GM18867 (cell line): ENCODE measurements around the gene RPUSD1.

ENCODE experiments used
- ATAC-seq: cut with Tn5 transposase; IDR thresholded peaks from one replicate; pipeline ENCODE4 v1.9.1; 2021; ENCODE audit warnings: mild to moderate bottlenecking, moderate library complexity; ENCODE audit not compliant: unreplicated experiment

Gene RPUSD1

GRCh38 chr16:819336-820043 lies 31.3 kb upstream of the RPUSD1 start:
- no peak for ATAC-seq

- ATAC-seq, result no peak
These were observed 30.4 kb upstream of the RPUSD1 start for GRCh38 chr16:818592-818991.

- no peak for ATAC-seq
These were observed 30.0 kb upstream of the RPUSD1 start for GRCh38 chr16:818132-818531.

- ATAC-seq, result no peak
These were observed 29.1 kb upstream of the RPUSD1 start for GRCh38 chr16:817001-817906.

- no peak for ATAC-seq
These were observed 27.7 kb upstream of the RPUSD1 start for GRCh38 chr16:815861-816260.

- ATAC-seq, result no peak
These were observed 26.8 kb upstream of the RPUSD1 start for GRCh38 chr16:814974-815373.

GRCh38 chr16:813916-814412 lies 25.8 kb upstream of the RPUSD1 start:
- no peak for ATAC-seq

GRCh38 chr16:813204-813915 lies 25.2 kb upstream of the RPUSD1 start:
- ATAC-seq, result no peak

- no peak for ATAC-seq
These were observed 19.9 kb upstream of the RPUSD1 start for GRCh38 chr16:808085-808386.

GRCh38 chr16:807347-808084 lies 19.3 kb upstream of the RPUSD1 start:
- ATAC-seq, result peak; percentile 86

- ATAC-seq, result no peak
These were observed 17.3 kb upstream of the RPUSD1 start for GRCh38 chr16:805474-805873.

- ATAC-seq, result no peak
These were observed 16.2 kb upstream of the RPUSD1 start for GRCh38 chr16:804193-805048.

GRCh38 chr16:803754-804080 lies 15.5 kb upstream of the RPUSD1 start:
- ATAC-seq, result no peak

GRCh38 chr16:802914-803753 lies 15.0 kb upstream of the RPUSD1 start:
- no peak for ATAC-seq

GRCh38 chr16:802461-802860 lies 14.3 kb upstream of the RPUSD1 start:
- ATAC-seq, result no peak

GRCh38 chr16:801584-802363 lies 13.6 kb upstream of the RPUSD1 start:
- ATAC-seq, result no peak

GRCh38 chr16:800834-801511 lies 12.8 kb upstream of the RPUSD1 start:
- no peak for ATAC-seq
